HS-27A (cell line): Measurements from ENCODE around the gene SCN2A.
"Not testable (repeated sequence)": the region's sequence is repeated elsewhere in the genome, so short reads cannot be mapped to it uniquely, and the experiment has no call there.

Experiments used
- DNase-seq: peaks from one replicate; pipeline ENCODE4 v3.0.0-alpha.2; 2012; ENCODE audit warnings: low read depth, missing footprints

Gene SCN2A

DNA sequence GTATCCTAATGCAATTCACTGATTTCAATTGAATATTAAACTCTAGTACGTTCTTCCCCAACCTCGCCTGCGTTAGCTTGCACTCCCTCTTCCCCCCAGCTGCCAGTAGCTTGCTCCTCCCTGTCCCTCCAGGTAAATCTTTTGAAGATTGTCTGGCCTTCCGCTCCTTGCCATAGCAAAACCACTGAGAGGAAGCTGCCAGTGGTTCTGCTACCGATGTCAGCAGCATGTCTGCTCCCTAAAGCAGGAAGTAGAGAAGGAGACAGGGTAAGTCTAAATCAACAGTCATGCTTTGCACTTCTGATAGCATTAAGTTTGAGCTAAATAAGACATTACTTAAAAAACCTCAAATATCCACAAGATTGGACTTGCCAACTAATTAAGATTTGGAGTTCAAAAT is 89.1 kb downstream of the SCN2A start:
- no peak for DNase-seq

DNA sequence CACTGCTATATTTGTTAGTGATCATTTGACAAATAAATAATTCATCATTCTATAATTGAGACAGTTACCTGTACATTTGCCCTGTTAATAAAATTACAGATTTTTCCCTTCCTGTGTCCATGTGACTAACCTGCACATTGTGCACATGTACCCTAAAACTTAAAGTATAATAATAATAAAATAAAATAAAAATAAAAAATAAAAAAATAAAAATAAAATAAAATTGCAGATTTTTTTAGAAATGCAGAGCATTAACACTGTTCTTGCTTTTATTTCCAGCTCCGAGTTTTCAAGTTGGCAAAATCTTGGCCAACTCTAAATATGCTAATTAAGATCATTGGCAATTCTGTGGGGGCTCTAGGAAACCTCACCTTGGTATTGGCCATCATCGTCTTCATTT is 105.1 kb downstream of the SCN2A start:
- not testable (repeated sequence) for DNase-seq

DNA sequence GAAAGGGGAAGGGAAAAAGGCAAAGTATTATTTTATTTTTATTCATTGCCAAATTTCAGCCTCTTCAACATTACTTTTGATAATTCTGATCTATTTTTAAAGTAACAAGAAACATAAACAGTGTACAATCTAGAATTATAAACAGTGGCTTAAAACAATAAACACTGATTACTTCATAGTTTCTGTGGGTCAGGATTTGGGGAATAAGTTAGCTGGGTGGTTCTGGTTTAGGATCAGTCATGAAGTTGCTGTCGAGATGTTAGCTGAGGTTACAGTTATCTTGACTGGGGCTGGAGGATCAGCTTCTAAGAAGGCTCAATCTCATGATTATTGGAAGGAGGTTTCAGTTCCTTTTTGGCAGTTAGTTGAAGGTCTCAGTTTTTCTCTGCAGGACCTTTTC is 109.2 kb downstream of the SCN2A start:
- DNase-seq: no peak

DNA sequence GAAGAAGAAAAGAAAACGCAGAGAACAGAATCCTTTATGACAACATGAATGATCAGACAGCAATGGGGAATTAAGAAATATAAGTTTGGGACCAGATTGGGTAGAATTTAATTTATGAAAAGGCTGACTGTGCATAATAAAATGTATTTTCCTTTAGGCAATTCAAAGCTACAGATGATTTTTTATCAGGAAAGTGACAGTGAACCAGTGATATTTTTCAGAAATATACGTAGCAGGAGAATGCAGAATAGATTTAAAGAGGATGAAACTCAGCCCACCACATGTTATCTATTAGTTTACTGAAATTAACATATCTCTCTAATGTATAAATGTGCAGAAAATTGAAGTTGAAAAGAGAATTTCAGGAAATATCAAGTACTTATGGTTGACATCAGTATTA is 110.0 kb downstream of the SCN2A start:
- no peak for DNase-seq

DNA sequence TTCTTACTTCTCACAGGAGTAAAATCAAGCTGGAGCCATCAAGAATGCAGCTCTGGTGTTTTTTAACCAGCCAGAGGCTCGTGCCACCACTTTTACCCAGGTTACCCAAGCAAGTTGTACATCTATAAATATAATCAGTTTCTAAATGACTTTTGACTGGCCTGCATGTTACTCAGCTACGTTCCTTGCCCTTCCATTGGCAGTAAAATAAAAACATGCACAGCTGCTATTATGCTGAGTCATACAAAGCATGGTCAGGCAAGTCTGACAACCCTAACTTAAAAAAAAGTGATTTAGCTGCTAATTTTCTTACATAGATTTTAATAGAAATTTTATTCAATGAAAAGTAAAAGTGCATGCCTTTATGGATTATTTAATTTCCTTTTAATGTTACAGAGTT is 118.5 kb downstream of the SCN2A start:
- peak; percentile 9 for DNase-seq

DNA sequence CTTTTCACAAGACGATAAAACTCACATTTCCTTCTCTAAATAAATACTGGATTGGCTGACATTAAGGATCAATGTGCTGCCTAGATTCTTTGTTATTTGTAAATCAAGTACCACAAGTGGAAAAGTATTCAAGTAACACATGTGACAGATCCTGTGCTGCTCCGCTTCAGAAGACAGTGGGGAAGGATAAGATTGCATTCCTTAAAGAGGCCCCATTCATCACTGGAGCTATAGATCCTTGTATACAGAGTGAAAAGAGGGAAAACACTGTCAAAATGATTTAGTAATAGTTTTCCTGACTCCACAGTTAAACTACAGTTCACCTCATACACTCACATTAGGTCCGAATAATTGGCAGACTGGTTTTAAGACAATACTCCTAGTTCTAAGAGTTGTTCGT is 122.3 kb downstream of the SCN2A start:
- no peak for DNase-seq

DNA sequence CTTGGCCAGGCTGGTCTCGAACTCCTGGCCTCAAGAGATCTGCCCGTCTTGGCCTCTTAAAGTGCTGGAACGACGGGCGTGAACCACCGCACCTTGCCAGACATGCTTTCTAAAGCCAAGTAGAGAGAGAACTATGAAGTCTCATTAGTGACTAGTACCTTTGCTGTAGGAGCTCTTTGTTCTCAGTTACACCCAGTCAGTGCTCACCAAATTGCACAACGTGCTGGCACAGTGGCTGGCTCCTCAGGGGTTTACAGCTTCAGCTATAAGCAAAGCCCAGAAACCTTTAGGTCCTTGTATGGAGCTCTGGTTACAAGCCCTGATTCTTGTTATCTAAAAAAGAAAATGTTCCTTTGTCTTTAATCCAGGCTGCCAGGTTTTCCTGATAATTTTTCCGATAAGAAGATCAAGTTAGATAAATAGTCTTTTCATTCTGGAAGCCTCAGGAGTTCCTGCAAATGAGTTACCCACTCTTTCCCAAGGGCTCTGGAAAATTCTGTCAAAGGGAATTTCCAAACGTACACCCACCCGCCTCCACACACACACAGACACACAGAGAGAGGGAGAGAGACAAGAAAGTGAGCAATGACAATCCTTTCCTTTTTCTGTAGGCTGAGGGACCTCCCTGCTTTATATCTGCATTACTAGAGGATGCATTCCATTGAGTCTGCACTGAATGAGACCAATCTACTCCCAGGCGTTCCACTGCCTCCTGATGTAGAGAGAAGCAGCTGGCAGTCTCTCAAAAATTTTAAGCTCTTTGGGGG is 130.1 kb downstream of the SCN2A start:
- no peak for DNase-seq

DNA sequence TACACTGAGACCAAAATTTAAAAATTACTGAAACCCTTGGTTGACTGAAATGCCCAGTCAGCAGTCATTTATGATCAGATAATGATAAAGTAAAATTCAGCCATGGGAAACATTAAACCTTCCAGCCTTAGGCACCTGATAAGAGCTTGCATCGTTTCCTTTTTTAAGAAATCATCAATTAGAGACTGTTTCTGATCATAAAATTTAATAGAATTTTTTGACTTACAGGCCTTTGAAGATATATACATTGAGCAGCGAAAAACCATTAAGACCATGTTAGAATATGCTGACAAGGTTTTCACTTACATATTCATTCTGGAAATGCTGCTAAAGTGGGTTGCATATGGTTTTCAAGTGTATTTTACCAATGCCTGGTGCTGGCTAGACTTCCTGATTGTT is 130.7 kb downstream of the SCN2A start:
- no peak for DNase-seq

DNA sequence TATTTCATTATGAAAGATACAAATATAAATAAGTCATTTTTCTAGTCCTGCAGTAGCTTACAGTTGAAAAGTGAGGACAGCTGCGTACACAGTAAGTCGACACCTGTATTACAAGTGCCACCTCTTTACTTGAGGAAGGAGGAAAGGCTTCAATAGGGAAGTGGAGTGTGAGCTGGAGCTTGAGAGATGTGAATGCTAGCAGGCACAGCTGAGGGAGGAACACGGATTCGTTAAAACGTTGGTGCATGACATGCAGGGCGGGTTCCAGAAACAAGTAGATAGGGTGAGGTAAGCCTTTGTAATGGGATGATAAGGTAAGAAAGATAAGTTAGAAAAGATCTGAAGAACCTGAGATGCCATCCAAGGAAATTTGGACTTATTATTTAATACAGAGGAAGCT is 132.1 kb downstream of the SCN2A start:
- no peak for DNase-seq

DNA sequence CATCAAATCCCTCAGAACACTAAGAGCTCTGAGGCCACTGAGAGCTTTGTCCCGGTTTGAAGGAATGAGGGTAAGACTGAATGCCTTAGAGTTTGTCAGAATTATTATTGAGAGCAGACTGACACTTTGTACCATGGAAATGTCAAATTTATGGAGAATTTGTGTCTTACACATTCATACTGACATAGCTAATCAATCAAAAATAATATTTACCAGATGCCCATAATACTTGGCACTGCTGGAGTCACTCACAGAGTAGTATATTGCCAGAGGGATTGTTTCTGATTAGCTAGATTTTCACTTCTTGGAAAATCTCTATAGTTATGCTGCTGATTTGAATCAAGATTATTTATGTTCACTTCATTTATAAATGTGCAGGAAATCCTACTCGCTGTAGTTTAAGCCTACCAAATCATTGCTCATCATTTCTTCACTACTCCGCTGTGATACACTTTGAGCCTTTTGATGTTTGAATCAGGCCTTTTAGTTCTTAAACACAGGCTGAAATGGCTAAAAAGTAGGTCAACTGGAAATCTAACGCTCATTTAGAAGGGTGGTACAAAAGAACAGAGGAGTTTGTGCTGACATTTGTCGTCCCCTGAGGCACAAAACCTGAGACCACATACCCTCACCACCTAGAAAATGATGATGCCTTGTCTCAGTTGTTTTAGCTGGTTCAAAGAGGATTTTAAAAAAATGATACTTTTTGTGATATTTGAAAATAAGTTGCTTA is 134.2 kb downstream of the SCN2A start:
- DNase-seq: no peak

DNA sequence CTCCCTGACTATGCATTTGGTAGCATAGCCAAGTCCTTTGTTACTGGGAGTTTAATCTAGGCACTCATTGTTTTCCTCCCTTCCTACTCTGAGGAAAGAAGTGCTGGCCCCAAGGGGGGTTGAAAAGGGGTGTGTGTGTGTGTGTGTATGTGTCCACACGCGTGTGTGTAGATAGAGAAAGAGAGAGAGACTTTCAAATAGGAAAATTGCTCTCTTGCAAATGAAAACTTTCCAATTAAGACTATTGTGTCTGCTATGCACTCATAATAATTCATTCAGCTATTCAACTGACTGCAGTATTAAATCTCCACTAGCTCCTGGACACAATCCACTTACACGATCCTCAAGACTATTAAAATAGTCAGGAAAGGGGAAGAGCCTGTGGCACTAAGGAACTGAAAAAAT is 137.4 kb downstream of the SCN2A start:
- DNase-seq: no peak

DNA sequence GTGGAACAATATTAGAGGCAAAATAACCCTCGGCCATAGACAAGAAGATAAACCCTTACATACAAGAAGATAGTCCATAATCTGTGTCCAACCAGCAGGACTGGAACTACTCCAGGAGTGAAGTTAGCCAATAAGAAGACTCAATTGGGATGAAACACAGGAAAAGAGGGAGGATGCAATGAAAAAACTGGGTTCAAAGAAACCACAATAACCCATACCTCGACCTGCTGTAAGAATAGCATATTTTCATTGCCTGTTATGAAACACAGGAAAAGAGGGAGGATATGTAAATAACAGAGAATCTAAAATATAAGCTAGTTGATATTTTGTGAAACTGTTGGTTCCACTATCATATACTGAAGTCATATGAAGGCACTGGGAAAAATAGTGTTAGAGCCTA is 143.1 kb downstream of the SCN2A start:
- no peak for DNase-seq

DNA sequence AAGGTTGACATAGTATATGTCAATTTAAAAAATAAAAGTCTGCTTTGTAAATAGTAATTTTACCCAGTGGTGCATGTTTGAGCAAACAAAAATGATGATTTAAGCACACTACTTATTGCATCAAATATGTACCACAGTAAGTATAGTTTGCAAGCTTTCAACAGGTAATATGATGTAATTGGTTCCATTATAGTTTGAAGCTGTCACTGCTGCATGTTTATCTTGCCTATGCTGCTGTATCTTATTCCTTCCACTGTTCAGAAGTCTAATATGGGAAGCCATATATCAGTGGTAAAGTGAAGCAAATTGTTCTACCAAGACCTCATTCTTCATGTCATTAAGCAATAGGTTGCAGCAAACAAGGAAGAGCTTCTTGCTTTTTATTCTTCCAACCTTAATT is 151.7 kb downstream of the SCN2A start:
- no peak for DNase-seq

DNA sequence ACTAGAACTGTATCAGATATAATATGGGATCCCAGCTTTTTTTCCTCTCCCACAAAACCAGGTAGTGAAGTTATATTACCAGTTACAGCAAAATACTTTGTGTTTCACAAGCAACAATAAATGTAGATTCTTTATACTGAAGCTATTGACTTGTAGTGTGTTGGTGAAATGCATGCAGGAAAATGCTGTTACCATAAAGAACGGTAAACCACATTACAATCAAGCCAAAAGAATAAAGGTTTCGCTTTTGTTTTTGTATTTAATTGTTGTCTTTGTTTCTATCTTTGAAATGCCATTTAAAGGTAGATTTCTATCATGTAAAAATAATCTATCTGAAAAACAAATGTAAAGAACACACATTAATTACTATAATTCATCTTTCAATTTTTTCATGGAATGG is 152.6 kb downstream of the SCN2A start:
- DNase-seq: no peak

DNA sequence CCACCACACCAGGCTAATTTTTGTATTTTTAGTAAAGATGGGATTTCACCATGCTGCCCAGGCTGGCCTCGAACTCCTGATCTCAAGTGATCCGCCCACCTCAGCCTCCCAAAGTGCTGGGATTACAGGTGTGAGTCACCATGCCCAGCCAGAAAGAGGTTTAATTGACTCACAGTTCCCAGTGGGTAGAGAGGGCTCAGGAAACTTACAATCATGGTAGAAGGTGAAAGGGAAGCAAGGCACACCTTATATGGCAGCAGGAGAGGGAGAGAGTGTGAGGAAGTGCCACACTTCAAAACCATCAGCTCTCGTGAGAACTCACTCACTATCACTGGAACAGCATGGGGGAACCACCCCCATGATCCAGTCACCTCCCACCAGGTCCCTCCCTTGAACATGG is 159.4 kb downstream of the SCN2A start:
- not testable (repeated sequence) for DNase-seq

DNA sequence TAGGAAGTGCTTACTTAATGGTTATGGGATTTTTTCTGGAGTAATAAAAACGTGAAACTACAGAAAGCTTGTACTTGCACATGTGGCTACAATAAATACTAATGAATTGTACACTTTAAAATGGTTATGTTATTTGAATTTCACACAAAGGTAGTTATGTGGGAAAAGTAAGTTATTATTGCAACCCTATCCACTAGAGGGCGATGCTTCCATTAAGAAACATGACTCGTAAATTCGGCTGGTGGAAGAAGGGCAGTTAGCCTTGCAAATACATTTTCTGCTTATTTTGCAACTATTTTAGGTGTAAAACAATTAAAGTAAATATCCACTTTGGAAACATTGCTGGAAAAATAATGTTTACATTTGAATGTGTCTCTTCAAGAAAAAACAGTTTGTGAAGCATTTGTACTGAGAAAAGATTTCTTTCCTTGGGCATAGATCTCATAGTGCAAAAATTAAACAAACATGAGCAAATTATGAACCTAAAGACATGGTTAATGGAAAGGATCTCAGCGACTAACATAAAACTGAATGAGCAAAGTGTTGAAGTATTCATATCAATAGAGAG is 162.2 kb downstream of the SCN2A start:
- DNase-seq: peak; percentile 8

DNA sequence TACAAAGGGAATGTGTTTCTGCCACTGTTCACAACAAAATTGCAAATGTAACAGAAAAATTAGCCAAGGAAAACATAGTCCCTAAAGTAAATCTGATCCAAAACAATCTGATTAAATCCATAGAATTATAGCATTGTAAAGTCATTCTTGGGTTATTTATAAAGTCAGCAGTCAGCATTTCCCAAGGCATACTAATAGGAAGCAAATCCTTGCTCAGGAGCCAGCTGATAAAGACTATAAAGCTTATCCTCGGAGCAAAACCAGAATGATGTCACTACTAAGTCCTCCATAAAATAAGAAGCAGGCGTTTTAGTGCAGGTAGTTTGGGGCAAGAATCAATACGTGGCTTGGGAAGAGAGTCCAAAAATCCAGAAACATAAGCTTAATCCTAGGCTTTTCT is 162.9 kb downstream of the SCN2A start:
- no peak for DNase-seq

DNA sequence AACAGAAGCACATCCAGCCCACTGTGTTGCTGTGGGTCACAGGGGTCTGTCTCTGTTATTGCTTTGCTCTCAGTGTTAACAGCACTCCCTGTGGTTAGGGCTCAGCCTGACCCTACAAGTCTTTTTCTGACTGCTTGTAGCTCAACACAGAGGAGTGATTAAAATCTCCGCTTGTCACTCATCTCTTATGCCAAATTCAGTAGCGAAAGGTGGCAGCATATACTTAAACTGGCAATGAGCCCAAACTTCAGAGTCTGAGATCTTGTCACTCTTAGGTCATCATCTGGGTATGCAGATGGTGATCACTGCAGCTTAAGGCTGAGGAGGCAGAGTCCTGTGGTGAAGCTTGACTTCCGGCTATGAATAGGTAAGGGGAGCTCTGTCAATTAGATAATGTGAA is 167.0 kb downstream of the SCN2A start:
- peak; percentile 19 for DNase-seq

DNA sequence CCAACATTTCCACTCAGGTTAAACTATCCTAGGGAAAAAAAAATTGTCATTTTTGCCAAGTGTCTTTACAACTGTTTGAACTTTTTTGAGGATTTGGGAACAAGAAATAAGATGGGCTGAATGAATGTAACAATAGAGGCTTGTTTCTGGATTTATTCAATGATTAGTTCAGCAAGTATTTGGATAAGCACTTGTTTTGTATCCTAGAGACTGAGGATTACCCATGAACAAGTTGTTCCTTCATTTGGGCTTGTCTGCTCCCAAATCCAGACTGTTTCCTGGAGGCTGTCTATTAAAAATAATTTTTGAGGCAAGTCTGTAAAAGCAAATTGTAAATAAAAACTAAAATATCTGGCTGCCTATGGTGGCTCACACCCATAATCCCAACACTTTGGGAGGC is 168.3 kb downstream of the SCN2A start:
- no peak for DNase-seq

DNA sequence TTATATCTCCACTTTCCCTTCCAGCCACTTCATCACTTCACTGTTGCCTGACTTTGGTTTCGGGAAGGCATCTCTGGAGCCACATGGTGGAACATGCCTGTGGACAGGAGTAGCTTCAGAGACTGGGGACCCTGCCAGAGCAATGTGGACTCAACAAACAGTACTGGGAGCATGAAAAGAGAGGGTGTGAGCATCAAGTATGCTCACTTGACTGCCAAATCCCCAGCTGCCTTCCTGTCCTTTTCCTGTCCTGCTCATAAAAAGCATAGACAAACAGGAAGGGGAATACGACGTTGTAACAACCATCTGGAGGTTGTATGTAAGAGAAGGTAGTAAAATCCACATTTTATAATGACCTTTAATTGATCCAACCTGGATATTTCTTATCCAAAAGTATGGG is 169.0 kb downstream of the SCN2A start:
- no peak for DNase-seq

DNA sequence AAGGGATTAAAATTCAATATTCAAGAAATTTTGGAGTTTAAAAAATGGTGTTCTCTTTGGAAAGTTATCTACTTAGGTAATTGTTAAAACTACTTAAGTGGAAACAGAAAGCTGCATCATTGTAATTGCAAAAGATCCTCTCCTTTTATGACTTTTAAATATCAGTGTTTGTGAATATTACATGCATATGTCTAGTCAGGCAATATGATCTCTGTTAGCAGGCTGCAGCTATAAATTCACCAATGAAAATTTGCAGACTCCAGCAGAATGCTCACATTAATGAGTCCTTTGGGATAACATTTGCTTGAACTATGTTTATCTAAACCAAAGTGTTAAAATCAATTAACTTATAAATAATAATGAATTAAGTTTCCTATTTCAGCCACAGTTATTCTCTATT is 171.1 kb downstream of the SCN2A start:
- no peak for DNase-seq

DNA sequence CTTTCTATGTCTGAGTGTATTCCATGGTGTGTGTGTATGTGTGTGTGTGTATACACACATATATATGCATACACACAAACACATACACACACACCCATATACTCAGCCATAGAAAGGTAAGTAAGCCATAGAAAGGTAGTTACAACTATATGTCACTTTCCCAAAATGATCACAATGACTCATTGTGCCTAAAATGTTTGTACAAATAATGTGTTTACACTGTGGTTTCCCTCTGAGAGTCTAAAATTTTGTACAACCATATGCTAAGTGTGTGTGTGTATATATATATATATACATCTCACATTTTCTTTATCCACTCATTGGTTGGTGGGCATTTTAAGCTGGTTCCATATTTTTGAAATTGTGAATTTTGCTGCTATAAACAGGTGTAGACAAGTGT is 175.0 kb downstream of the SCN2A start:
- no peak for DNase-seq

DNA sequence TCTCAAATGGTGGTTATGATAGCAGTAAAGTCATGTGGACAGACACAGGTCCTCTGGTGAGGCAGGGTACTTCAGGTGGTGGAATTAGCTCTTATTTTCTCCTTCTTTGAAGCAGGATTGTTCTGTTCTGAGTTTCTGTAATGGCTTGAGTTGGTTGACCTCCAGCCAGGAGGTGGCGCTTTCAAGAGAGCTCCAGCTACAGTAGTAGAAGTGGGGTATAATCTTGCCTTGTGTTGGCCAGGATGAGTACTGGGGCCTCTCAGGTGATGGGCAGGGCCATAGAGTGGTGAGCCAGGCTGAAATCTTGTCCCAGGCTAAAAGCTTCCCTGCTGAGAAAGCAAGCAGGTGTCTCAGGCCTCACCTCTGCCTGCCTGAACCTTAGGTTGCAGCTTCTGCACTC is 177.8 kb downstream of the SCN2A start:
- DNase-seq: no peak

DNA sequence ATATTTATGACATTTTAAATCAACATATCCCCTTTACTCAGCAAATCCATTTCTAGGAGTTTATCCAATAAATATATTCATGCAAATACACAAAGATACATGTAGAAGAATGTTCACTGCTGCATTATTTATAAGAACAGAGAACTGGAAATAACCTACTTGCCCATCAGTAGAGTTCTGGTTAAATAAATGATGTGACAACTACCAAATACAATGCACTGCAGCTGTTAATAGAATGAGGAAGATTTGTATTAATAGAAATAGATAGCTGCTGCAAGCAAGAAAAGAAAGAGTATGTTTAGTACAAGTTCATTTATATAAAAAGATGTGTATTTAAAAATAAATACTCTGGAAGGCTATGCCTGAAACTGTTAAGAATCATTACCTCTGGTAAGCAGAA is 181.0 kb downstream of the SCN2A start:
- DNase-seq: no peak
